Lung (tissue), 12 donors: ENCODE results near the gene CLSTN2. TPM values are rescaled to one million over a fixed set of nuclear protein-coding genes. Genes with fewer than 3 reads are reported as not detected.

Experiments
- ATAC-seq: fragments of 200-7000 bp; cut with Tn5 transposase; one replicate; pipeline ENCODE4 v1.9.1; 2020; ENCODE audit warnings: moderate number of reproducible peaks; ENCODE audit not compliant: insufficient read depth, low FRiP score
- DNase-seq, 3 donors: peaks; one replicate each; pipeline ENCODE4 v3.0.0-alpha.2; 2013 to 2017
- H3K27ac ChIP-seq, 2 donors: one replicate each; pipeline ENCODE4 v1.5.1; 2013; ENCODE audit warnings: mild to moderate bottlenecking in 2 of 2, moderate library complexity in 2 of 2, control low read depth in 1 of 2, inconsistent platforms in 1 of 2, low read depth in 1 of 2, low read length in 1 of 2
- H3K27me3 ChIP-seq, 3 donors: one replicate each; pipeline ENCODE4 v1.5.1; 2013; ENCODE audit warnings: low read length in 2 of 3; ENCODE audit not compliant: control insufficient read depth in 3 of 3, insufficient read depth in 3 of 3
- H3K36me3 ChIP-seq, 4 donors: one replicate each; pipeline ENCODE4 v1.5.1; 2013; ENCODE audit warnings: low read length in 4 of 4, mild to moderate bottlenecking in 1 of 4, moderate library complexity in 1 of 4; ENCODE audit not compliant: control insufficient read depth in 4 of 4, insufficient read depth in 4 of 4
- H3K4me1 ChIP-seq, 5 donors: one replicate each; pipeline ENCODE4 v1.5.1; 2013; ENCODE audit warnings: low read length in 5 of 5, mild to moderate bottlenecking in 2 of 5, moderate library complexity in 1 of 5; ENCODE audit not compliant: control insufficient read depth in 5 of 5, insufficient read depth in 5 of 5
- H3K4me3 ChIP-seq: one replicate; pipeline ENCODE4 v1.5.1; 2013; ENCODE audit warnings: mild to moderate bottlenecking, control low read depth, moderate library complexity
- H3K9ac ChIP-seq, 2 donors: one replicate each; pipeline ENCODE4 v1.5.1; 2013; ENCODE audit warnings: low read length in 2 of 2, control low read depth in 1 of 2; ENCODE audit not compliant: insufficient read depth in 1 of 2
- H3K9me3 ChIP-seq, 4 donors: one replicate each; pipeline ENCODE4 v1.5.1; 2013; ENCODE audit warnings: low read length in 3 of 4, mild to moderate bottlenecking in 1 of 4, moderate library complexity in 1 of 4; ENCODE audit not compliant: control insufficient read depth in 4 of 4, insufficient read depth in 3 of 4
- WGBS, 2 donors: extraction: QIAGEN DNeasy Blood & Tissue Kit; methylation state at CpG; one replicate each; pipeline ENCODE4 v1.1.7; 2013; 5-methylcytosine and 5-hydroxymethylcytosine counted together
- polyA plus RNA-seq, 2 donors: library from polyadenylated mRNA; stranded (reverse); fragments of 200-250 nt; gene quantifications; one replicate each; pipeline ENCODE4 v1.2.1, GENCODE V29; 2013
- total RNA-seq, 2 donors: library from RNA; depleted of rRNA in 1 of 2; stranded (reverse); fragments of >200 nt in 1 of 2; gene quantifications; one replicate each; pipeline ENCODE4 v1.2.1, GENCODE V29; 2014 to 2021
- TF ChIP-seq, protein P1 (sequence below): IDR thresholded peaks from 2 replicates; pipeline ENCODE4 v1.5.1; 2012; ENCODE audit warnings: mild to moderate bottlenecking; ENCODE audit errors: control extremely low read depth, extremely low read depth
- donor health status: control.
- donor health status: control.
- donor health status: Bipolar disorder and iron deficiency.
- donor health status: healthy.
- donor health status: DM: yes; HTN: yes; CAD: no.

The CLSTN2 gene
- total and polyA plus RNA-seq, 4 donors, result 0.07 to 2.4 (median 1.3) TPM

- WGBS, 2 donors, result 41 to 48% methylated on average over 2 of the region's 2 CpGs
Measured at GRCh38 chr3:140010391-140010790, 75.4 kb downstream of the CLSTN2 start.

GRCh38 chr3:140011086-140011485 is 76.1 kb downstream of the CLSTN2 start:
- DNase-seq (no peak), ATAC-seq (no peak)
- Histone ChIP-seq H3K4me3 (no peak overlapping the region), H3K27ac (no peak overlapping the region), H3K27me3 (no peaks in the 10 kb centered on the region), H3K9ac (no peak overlapping the region), H3K4me1 (no peaks in the 10 kb centered on the region), H3K36me3 (no peaks in the 10 kb centered on the region), H3K9me3 (peaks cover 0 to 2% (median 0%) of the 10 kb centered on the region in 4 donors)
- TF ChIP-seq, protein P1, sequence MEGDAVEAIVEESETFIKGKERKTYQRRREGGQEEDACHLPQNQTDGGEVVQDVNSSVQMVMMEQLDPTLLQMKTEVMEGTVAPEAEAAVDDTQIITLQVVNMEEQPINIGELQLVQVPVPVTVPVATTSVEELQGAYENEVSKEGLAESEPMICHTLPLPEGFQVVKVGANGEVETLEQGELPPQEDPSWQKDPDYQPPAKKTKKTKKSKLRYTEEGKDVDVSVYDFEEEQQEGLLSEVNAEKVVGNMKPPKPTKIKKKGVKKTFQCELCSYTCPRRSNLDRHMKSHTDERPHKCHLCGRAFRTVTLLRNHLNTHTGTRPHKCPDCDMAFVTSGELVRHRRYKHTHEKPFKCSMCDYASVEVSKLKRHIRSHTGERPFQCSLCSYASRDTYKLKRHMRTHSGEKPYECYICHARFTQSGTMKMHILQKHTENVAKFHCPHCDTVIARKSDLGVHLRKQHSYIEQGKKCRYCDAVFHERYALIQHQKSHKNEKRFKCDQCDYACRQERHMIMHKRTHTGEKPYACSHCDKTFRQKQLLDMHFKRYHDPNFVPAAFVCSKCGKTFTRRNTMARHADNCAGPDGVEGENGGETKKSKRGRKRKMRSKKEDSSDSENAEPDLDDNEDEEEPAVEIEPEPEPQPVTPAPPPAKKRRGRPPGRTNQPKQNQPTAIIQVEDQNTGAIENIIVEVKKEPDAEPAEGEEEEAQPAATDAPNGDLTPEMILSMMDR, result no peak
- WGBS, 2 donors, result 86 to 91% methylated on average over 2 of the region's 2 CpGs

More at GRCh38 chr3:140010391-140010790, 75.4 kb downstream of the CLSTN2 start:
- TF ChIP-seq, protein P1, result no peak
- H3K4me3 ChIP-seq, result no peak overlapping the region
- no peaks in the 10 kb centered on the region for H3K27me3 ChIP-seq
- no peaks in the 10 kb centered on the region for H3K4me1 ChIP-seq
- ATAC-seq (no peak), DNase-seq (no peak)
- H3K9me3 ChIP-seq, result peaks cover 0 to 2% (median 0%) of the 10 kb centered on the region in 4 donors
- H3K27ac ChIP-seq, result no peak overlapping the region
- H3K36me3 ChIP-seq, result no peaks in the 10 kb centered on the region
- H3K9ac ChIP-seq, result no peak overlapping the region

DNA sequence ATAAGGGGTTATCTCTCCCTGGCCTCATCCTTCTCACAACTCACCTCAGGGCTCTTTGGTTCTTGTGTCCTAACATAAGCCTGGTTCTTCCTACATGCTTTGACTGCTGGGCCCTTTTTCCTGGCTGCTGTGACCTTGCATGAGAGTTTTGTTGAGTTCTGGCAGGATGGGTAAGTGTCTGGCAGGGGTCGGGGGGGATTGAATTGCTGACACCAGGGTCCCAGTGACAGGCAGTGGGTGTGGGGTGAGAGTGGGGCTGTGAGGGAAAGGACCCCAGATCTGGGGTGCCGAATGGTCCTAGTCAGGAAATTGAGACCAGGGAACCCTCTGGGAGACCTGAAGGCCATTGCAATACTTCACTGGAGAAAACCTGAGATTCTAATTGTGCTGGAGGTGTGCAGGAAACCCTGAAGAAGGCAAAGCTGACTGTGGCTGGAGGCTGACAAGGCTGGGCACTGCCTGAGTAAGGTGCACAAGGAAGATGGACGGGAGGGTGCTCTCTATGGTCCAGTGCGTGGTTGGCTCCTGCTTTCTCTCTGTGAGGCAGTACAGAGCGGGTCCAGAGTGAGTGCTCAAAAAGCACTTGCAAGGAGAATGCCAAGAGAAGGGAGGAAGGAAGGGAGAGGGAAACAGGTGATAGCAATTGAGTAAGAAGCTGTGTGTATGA is 76.8 kb downstream of the CLSTN2 start:
- DNase-seq, result no peak

More for the DNA sequence above, 76.8 kb downstream of the CLSTN2 start:
- Histone ChIP-seq H3K9me3 (peaks cover 0 to 2% (median 0%) of the 10 kb centered on the region in 4 donors), H3K4me3 (no peak overlapping the region), H3K9ac (no peak overlapping the region), H3K4me1 (no peaks in the 10 kb centered on the region), H3K36me3 (no peaks in the 10 kb centered on the region), H3K27me3 (no peaks in the 10 kb centered on the region), H3K27ac (no peak overlapping the region)
- no peak for ATAC-seq
- TF ChIP-seq, protein P1, result no peak
- 78 to 93% methylated on average over 5 of the region's 5 CpGs for WGBS, 2 donors
